Measurements from ENCODE around the gene TGOLN2.

DNA sequence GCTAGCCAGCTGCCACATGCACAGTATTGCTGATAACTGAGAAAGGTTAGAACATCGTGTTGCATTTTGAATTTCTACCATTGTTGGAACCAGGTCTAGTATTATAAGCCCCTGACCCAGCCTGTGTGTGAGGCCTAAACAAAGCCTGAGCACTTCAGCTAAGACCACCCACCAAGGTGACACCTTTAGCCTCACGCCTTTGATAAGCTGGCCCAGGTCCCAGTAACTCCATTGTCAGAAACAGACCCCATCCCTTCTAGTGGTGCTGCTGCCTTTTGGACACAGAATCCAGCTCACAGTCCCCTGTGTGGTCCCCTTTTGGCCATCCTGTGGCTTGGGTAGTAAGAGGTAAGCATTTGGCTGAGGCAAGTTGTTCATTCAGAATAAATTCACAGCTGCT, 28.4 kb upstream of the TGOLN2 start:
- TF ChIP-seq, protein P1, sequence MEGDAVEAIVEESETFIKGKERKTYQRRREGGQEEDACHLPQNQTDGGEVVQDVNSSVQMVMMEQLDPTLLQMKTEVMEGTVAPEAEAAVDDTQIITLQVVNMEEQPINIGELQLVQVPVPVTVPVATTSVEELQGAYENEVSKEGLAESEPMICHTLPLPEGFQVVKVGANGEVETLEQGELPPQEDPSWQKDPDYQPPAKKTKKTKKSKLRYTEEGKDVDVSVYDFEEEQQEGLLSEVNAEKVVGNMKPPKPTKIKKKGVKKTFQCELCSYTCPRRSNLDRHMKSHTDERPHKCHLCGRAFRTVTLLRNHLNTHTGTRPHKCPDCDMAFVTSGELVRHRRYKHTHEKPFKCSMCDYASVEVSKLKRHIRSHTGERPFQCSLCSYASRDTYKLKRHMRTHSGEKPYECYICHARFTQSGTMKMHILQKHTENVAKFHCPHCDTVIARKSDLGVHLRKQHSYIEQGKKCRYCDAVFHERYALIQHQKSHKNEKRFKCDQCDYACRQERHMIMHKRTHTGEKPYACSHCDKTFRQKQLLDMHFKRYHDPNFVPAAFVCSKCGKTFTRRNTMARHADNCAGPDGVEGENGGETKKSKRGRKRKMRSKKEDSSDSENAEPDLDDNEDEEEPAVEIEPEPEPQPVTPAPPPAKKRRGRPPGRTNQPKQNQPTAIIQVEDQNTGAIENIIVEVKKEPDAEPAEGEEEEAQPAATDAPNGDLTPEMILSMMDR (conservative IDR thresholded peaks at IDR 0.05; ENCODE audit: low read length) = no peak
- no peak for TF ChIP-seq EZH2phosphoT487 (IDR thresholded peaks at IDR 0.05; ENCODE audit: borderline replicate concordance, low read depth, low read length)

All from OCI-LY7 (cell line).